Endothelial cell of hepatic sinusoid (primary cell): ENCODE results near the gene HILPDA.

Experiments
- in situ Hi-C: cut with HindIII; loops from 2 replicates; pipeline ENCODE4 v1.10.0; 2017; ENCODE audit warnings: low sequenced_read_pairs

HILPDA gene, protein sequence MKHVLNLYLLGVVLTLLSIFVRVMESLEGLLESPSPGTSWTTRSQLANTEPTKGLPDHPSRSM

DNA sequence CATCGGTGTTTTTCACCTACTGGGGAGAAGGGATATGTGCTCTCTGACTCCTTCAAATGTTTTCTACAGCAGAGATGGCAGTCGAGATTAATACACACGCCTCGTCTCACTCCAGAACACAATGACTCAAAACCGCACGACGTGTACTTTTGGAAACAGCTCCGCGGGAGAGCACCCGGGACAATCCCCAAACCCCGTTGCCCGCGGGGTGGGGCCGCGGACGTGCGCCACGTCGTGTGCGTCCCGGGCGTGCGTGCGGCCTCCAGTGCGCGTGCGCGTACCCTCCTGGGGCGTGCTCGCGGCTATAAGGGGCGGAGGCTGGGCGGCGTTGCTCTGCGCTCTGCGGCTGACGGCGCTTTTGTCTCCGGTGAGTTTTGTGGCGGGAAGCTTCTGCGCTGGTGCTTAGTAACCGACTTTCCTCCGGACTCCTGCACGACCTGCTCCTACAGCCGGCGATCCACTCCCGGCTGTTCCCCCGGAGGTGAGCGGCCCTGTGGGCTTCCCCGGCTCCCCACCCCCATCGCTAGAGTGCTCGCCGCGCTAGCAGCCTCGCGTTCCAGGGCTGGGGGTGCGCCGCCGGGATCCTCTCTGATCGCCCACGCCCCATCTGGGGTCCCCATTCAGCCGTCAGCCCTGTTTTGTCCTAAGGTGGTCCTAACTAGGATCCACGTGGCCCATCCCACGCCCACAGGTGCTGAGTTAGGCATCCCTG lies at the start of gene HILPDA:
TSS of gene HILPDA (plus strand) at position 336 of the 712 bp plus-strand sequence. CDS start 1,391 bp downstream, outside the sequence.
- in situ Hi-C loops, result no loop called here

DNA sequence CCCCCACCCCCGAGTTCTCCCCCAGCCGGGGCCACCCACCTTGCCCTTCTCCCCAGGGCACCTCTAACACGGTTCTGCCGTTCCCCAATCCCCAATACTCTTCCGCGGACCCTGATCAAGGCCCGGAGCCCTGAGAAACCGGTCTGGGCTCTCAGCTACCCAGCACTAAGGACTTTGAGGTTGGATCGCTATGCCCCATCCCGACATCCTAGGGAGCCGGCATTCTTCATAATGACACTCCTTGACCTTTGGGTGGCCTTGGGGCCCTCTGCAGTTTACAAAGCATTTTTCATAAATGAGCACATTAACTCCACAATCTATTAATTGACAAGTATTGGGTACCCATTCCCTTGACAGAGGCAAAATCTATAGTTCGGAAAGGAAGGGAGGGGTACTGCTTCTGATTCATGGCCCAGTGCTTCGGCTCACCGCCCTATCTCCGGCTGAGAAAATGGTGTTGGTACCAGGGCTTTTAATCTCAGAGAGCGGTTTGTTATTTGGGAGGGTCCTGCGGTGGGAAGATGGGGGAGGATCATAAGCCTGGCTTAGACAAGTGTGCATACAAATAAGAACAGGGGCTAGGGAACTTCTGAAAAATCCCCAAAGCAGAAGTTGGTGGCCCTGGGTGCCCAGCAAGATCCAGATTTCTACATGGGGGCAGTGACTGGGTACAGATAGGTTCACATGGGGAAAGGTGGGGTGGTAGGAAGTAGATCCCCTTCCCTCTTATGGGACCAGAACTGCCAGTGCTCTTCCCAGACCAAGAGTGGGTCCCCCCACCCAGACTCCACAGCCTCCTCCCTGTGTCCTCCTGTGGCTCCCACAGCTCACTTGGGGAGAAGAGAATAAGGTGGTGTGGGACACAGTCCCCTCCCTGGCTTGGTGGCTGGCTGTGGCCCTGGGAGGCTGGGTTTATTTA lies 49.1 kb upstream of the HILPDA start:
- in situ Hi-C loops, result loop anchor here (5.0 kb wide), 1 partner anchor 54 kb away; no protein-coding TSS in a partner anchor

DNA sequence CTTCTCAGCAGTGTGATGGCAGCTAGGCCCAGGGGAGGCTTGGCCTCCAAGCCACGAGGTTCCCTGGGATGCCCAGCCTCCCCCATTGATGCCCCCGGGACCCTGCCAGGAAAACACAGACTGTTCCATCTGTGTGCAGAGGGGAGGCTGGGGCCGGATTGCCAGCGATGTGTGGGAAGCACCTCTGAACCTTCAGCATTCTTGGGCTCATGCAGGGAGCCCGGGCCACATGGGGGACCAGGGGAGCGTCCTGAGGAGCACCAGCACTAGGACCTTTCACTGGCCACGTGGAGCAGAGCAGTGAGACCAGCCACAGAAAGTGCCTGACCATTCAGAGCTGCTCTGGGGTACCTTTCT lies 48.5 kb upstream of the HILPDA start:
- in situ Hi-C loops, result loop anchor here (5.0 kb wide), 1 partner anchor 55 kb away; no protein-coding TSS in a partner anchor

DNA sequence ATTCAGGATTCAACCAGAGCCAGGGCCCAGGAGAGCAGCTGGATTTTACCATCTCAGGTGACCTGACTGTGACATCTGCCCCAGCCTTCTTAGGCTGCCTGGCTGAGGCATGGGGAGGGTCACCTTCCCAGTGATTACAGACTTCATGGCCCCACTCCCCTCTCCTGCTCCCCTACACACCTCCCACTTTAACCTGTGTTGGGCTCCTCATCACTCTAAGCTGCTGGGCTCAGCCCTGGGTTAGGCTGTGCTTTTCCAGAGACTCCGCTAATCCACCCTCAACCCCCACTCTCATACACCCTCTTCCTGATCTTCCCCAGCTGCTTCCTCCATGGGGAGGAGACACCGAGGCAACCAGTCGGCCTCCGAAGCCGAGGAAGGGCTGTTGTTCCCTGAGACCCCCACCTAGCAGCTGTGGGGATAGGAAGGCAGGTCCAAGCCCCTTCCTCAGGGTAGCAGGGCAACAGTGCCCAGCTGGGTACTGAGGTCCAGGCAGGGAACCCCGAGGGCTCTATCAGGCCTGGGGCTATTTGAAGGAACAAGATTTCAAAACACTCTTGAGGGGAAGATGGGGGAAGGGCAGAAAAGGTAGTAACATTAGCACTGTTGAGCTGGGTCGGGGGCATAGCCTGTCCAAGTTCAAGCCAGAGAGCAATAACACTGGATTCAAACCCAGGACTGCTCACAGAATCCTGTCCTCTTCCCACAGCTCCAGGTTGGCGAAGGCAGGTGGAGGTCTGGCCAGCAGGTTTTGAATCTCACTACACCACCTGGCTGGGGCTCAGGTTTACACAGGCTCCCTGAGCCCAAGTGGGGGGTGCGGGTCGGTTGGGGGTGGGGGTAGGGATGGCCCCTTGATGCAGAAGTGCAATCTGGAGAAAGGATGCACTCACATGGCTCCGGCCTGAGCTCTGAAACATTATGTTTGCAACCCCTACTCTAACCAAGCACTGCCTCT lies 47.6 kb upstream of the HILPDA start:
- in situ Hi-C loops, result loop anchor here (5.0 kb wide), 1 partner anchor 56 kb away; no protein-coding TSS in a partner anchor

DNA sequence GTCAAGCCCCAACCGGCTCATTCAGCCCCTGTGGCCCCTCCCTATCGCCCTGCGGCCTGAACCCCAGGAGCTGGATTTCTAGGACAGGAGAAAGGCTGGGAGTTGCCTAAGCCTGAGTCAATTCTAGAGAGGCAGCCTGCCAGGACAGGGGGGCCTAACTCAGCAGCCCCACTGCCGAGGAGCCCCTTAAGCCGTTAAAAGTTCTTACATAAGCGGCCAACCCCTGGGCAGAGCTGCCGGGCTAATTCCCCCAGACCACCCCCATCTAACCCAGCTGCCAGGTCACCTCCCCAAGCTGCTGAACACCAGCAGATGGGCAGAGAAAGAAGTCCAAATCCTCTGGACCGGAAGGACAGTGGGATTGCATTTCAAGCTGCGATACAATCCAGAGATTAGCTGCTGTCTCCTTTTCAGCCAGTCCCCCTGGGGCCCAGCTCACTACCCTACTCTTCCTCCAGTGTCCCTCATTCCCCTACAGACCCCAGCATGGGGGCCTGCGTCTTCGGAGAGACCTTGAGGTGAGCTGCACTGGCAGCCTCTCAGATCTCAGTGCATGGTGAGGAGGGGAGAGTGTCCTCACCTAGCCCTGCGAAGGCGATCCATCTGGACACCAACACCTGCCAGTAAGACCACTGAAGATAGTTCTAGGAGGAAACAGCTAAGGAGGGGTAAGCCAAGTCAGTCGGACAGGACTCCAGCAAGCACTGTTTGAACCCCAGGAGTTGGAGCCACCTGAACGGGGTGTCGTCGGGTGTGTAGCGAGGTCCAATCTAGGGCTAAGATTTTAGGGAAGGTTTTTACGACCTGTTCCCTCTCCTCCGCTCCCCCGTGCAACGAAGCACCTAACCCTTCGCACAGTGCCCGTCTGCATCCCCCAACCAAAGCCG lies 46.7 kb upstream of the HILPDA start:
- in situ Hi-C loops, result loop anchor here (5.0 kb wide), 1 partner anchor 57 kb away; no protein-coding TSS in a partner anchor

DNA sequence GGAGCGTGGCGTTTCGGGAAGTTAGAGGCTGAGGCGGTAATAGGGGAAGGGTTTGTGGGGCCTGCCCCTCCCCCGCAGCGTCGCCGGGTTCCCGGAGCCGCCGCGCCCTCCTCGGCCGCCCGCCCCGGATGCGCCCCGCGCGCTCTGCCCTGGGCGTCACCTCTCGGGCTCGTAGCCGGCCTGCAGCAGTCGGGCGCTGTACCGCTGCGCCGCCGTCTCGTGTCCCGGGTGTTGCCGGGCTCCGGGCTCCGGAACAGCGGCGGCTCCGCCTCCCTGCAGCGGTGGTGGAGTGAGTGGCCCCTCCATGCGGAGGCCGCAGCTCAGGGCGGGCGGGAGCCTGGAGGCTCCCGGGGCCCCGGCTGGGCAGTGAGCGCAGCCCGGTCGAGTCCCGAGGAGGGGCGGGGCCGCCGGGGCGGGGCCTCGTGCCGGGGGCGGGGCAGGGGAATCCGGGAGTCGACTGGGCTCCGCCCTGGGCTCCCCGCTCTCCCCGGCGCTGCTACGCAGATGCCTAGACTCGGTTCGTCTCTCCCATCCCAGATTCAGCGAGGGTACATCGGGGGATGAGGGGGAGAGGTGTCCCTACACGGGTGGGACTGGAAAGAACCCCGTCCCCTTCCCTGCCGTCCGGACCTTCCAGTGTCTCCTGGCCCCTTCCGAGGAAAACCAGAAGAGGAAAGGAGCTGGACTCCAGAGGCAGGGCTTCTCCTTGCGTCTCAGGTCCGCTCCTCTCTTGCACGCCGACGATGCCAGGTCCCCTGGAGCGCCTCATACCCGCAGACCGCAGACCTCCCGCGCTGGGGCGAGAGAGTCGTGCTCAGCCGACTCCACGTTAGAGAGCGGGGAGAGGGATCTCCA lies 45.9 kb upstream of the HILPDA start, which contains the start of gene IMPDH1:
TSS of gene IMPDH1 (minus strand) at position 387 of the 855 bp plus-strand sequence. CDS start at position 306, 81 bp downstream.
- in situ Hi-C loops, result loop anchor here (5.0 to 10.0 kb wide), 2 partner anchors 55 to 58 kb away; no protein-coding TSS in a partner anchor

DNA sequence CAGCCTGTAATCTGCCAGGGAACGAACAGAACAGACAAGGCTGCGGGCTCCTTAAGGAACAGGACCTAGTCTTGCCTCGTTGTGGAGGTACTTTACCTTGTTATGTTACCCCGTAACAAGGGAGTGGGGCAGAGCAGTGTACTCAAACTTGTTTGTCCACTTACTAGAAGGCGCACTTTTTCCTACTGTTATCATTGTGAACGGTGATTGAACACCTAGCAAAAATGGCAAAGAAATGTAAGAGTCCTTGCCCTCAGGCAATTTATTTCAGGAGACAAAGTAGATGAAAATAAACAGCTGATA lies 45.3 kb upstream of the HILPDA start:
- in situ Hi-C loops, result loop anchor here (10.0 kb wide), 1 partner anchor 54 kb away; no protein-coding TSS in a partner anchor

DNA sequence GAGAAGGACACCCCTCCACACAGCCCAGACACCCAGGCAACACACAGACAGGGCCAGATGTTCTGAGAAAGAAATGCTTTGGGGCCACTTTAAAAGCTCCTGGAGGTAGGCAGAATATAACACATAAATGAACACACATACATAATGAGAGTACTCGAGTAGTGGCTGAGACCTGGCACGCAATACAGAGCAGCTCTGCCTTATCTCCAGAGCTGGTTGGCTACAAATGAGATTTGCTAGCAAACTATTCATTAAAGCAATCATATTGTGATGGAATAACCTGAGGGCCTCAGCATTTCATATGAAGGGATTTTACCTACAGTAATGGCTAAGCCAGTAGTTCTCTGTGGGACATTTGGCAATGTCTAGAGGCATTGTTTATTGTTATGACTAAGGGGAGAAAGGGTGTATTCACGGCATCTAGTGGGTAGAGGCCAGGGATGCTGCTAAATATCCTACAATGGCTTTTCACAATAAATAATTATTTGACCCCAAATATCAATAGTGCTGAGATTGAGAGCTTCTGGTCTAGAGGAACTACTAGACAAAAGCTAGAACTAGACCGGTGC lies 40.4 kb upstream of the HILPDA start:
- in situ Hi-C loops, result loop anchor here (10.0 kb wide), 1 partner anchor 50 kb away; no protein-coding TSS in a partner anchor

DNA sequence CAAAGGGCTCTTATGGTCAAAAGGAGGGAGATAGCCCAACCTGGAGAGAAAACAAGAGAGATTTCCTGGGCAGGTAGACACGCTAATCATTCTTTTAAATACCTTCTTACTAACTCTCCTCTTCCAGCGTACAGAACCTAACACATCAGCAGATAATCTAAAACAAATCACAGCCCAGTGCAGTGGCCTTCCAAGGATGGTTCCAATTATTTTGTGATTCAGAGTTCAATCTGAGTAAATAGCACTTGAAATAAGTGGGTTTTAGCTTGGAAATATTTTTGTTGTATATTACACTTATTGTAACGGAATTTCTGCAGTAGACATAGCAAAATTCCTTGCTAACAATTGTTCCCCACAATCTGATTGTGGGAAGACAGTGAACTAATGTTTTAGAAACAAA lies 38.6 kb upstream of the HILPDA start:
- in situ Hi-C loops, result loop anchor here (10.0 kb wide), 1 partner anchor 48 kb away; no protein-coding TSS in a partner anchor

DNA sequence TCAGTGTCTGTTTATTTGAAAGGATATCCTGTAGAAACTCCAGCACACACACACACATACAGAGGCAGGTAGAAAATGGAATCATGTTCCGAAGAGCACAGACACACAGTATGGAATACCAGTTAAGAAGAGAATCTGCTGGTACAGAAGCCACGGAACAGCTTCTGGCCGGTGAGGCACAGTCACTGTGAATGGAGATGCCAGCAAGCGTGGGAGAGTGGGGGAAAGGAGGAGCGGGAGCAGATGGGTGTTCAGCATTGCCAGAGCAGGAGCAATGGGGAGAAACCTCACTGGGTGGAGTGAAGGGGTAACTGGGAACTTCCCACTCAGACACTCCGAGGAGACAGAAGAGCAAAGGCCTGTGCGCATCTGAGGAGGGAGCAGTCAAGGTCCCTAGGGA lies 36.4 kb upstream of the HILPDA start:
- in situ Hi-C loops, result loop anchor here (10.0 kb wide), 1 partner anchor 46 kb away; no protein-coding TSS in a partner anchor

DNA sequence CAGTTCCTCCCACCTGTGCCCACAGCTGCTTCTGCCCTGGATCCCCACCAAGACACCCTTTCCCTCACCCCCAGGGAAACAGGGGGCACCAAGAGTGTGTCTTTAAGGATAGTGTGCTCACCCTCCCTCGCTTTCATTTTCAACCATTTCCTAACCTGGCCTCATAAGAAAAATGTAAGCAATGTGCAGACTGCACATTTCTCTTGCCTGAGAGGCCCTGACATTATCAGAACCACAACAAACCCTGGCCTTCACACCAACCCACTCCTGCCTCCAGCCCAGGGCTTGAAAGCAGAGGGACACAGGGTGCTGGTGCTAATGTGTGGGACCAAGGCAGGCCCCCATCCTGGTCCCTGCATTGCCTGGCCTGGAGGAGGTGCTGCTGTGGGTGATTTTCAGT lies 34.9 kb upstream of the HILPDA start:
- in situ Hi-C loops, result no loop called here

DNA sequence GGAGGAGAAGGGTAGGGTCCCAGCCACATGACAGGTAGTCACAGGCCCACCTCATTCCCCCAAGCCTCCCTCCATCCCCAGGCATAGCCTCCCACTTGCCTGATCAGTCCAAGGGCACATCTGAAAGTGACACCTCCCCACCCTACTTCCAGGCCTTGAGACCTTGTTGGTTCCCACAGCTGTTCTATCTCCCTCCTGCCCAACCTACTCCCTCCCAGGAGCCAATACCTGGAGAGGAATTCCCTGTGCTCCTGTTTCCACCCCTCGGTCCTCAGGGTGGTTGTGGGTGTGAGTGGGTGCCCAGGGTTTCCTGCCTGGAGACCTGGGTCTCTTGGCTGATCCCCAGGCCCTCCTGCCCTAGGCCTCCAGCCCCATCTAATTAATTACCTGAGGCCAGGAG lies 34.3 kb upstream of the HILPDA start:
- in situ Hi-C loops, result no loop called here

DNA sequence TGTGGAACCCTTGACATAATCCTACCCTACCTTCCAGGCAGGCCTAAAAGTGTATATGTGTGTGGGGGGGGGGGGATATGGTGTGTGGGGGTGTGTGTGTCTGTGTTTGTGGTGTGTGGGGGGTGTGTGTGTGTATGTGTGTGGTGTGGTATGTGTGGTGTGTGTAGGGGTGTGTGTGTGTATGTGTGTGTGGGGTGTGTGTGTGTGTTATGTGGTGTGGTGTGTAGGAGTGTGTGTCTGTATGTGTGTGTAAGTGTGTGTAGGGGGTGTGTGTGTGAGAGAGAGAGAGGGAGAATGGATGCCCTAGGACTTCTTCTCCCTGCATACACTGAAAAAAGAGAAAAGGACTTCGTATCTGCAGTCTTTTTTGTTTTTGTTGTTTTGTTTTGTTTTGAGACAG lies 33.6 kb upstream of the HILPDA start:
- in situ Hi-C loops, result no loop called here

DNA sequence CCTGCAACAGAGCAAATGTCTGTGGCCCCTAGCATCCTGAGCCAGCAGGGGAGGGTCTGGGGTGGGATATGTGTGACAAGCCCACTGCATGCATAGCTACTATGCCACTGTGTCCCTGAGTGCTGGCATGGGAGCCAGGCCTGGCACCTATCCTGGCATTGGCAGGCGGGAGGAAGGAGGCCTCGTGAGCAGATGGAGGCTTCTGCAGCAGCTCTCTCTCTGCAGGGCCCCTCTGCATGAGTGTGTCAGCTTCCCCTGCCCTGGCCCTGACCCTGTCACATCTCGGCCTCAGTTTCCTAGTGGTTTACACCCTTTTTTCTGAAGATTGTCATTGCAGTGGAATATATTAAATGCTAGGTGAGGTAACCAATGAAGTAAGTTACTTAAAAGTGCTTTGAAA lies 32.8 kb upstream of the HILPDA start:
- in situ Hi-C loops, result no loop called here

DNA sequence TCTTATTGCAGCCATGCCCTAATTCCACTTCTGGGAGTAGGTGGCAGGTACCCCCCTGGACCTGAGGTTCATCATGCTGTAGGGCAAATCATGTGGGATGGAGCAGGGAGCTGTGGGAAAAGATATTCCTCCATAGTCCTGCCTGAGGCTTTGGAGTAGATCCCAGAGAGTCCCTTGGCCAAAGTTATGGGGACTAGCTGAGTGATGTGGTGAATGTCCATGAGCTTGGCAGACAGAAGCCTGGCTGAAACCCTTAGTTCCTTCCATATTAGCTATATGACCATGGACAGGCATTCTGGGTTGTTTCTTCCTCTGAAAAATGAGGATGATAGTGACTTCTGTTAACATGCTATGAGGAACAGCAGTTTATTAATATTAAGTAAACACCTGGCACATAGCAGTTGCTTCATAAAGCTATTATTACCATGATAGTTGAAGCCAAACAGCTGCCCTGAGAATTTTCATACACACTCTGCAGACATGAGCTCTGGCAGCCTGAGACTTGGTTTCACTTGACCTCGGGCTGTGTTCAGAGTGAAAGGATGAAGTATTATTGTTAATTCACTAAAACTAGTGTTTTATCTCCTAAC lies 30.9 kb upstream of the HILPDA start:
- in situ Hi-C loops, result no loop called here

DNA sequence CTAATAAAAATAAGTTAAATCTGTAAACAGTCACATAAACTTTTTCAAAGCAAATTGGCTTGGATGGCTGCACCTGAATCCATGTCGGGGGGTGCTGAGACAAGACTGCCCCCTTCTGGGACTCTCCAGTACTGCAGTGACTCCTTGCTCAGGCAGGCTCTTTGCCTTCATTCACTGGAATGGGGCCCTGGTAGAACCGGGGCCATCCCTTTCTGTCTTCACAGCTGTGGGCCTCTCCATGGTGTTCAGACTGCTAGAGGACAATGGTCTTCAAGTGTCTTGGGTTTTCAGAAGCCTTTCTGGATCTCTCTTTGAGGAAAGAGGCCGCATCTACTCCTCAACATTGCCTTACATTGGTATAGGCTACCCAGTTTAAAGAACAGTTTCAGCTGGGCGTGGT lies 29.8 kb upstream of the HILPDA start:
- in situ Hi-C loops, result no loop called here

DNA sequence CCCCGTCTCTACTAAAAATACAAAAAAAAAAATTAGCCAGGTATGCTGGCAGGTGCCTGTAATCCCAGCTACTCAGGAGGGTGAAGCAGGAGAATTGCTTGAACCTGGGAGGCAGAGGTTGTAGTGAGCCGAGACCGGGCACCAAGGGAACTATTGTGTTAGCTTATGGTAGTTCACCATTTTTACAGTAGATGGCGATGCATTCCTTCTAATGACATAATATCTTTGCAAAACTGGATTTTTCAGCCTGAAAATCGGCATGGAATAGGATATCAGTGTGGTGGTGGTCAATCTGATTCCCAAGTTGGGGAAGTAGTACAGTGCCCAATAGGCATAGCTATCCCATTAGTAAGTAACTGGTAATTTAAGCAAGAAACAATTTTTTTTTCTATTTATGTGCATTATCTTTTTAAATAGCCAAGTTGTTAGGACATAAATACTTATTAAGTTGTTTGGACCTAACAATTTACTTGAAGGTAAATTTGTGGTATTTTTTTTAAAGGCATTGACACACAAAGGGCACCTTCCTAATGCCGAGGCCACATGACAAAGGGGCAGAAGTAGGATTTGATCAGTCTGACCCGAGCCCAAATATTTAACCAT lies 28.3 kb upstream of the HILPDA start:
- in situ Hi-C loops, result no loop called here
